HG03103 (cell line): ENCODE measurements around the gene ROBO2.
A peak's percentile ranks its signal among the peaks of the same experiment; 100 is the strongest.

ENCODE experiments used
- ATAC-seq: cut with Tn5 transposase; IDR thresholded peaks from one replicate; pipeline ENCODE4 v1.9.1; 2021; ENCODE audit warnings: low read depth; ENCODE audit not compliant: unreplicated experiment

ROBO2 gene

GRCh38 chr3:77248420-77248819, 208.5 kb downstream of the ROBO2 start:
- ATAC-seq: no peak

- ATAC-seq: no peak
Measured at GRCh38 chr3:77251136-77251535, 211.2 kb downstream of the ROBO2 start.

GRCh38 chr3:77254967-77255831, 215.3 kb downstream of the ROBO2 start:
- ATAC-seq: peak; percentile 77

- no peak for ATAC-seq
Measured at GRCh38 chr3:77256584-77257503, 216.9 kb downstream of the ROBO2 start.

GRCh38 chr3:77259694-77260093, 219.8 kb downstream of the ROBO2 start:
- no peak for ATAC-seq

GRCh38 chr3:77262361-77262760, 222.5 kb downstream of the ROBO2 start:
- no peak for ATAC-seq

DNA sequence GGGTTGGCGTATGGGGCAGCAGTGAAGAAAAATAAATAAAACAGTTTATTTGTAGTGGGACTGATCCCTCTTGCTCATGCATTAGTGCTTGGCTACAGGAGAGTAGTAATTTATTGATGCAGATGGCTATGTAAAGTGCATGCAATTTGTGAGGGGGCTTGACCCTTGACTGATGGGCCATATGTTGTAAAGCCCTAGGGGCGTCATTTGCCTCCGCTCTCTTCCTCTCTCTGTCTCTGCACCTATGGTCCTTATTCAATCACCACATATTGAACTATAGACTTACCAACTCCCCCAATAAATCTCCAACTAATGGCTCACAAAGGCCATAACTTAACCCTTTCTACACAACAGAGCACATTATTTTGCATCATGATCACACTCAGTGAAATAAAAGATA, 227.7 kb downstream of the ROBO2 start:
- no peak for ATAC-seq

DNA sequence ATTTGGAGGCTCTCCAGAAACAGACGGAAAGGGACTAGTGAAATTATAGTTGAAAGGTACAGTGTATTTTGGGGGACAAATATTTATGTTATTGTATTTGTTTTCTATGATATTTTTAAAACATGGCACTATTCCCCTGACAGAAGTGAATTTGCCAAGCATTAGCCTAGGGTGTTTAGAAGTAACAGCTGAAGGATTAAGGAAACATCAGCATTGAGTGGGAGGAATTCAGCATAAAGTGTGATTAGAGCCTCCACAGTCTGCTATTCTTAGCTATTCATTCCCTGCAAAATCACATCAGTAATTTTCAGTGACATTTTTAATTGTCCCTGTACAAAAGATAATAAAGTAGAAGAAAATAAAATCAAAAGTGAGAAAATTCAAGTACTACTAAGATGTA, 231.4 kb downstream of the ROBO2 start:
- no peak for ATAC-seq

GRCh38 chr3:77271711-77272110, 231.8 kb downstream of the ROBO2 start:
- no peak for ATAC-seq

DNA sequence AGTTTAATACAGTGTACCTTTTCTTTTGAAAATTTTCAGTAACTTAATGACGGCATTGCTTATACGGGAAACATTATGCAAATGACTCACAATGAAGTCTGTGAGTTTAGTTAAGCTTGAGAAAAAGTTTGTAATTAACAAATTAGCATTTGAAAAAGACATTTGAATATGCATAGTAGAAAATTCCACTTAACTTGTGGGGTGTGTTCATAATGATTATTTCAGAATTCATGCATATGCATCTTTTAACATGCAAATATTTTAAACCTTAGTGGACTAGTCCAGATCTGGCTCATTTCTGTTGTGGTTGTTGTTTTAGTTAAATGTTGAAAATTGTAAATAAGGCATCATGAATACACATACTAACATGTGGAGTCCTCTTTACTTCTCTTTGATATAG, 239.4 kb downstream of the ROBO2 start:
- ATAC-seq: no peak

DNA sequence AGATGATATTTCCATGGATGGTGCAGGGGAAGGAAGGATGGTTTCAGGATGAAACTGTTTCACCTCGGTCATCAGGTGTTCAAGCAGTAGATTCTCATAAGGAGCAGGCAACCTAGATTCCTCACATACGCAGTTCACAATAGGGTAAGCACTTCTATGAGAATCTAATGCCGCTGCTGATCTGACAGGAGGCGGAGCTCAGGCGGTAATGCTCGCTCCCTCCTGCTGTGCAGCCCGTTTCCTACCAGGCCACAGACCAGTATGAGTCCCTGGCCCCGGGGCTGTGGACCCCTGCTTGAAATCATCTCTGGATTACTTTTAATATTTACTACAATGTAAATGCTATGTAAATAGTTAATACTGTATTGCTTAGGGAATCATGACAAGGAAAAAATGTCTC, 241.8 kb downstream of the ROBO2 start:
- ATAC-seq: no peak

GRCh38 chr3:77283108-77283507, 243.2 kb downstream of the ROBO2 start:
- no peak for ATAC-seq

DNA sequence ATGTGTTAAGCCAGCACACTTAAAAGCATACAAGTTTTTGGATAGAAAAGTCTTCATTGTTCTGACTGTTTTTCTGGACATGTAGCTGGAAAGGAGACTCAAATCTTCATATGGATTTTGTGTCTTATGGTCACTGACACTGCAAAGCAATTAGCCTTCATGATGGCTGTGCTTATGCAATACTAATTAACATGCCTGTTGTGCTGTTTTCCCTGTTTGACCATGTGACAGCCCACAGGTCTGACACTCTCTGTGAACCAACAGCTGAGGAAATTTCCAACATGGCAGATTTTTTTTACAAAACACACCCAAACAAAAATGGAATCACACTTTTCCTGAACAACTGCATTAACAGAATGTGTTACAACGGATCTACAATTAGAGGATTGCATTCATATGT, 248.4 kb downstream of the ROBO2 start:
- ATAC-seq: no peak

GRCh38 chr3:77296527-77296926, 256.6 kb downstream of the ROBO2 start:
- no peak for ATAC-seq

DNA sequence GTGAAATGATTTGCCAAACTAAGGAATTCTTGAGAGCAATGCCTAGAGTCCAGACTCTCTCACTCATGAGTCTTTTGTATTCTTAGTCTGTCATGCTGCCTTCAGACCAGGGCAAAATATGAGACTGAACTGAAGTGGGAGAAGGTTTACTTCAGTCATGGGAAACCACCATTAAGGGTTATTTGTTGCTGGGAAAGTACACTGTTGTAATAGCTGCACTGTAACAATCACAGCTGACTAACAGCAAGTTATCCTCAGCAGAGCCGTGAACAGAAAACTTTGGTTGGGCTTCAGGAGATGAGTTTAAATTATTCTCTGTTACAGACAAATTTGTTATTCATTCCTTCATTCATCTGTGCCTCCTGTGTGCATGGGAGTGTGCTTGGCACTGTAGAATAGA, 258.5 kb downstream of the ROBO2 start:
- no peak for ATAC-seq

- no peak for ATAC-seq
Measured at GRCh38 chr3:77303955-77304699, 264.2 kb downstream of the ROBO2 start.

GRCh38 chr3:77304700-77305021, 264.8 kb downstream of the ROBO2 start:
- no peak for ATAC-seq

DNA sequence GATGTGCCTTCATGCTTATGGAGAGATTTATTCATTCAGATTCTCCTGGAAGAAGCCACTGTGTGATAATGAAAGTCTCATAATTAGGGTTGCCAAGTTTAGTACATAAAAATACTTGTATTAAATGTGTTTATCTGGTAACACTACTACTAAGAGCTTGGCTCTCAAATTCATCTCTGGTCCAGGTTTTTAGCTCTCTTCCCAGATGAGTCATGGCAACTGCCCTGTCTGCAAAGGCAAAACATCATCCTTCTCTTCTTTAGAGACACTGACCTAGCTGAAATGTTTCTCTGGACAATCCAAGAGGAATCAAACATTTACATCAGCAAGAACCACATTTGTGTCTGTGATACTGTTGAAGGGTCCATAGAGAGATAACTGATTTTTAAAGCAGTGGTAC, 269.6 kb downstream of the ROBO2 start:
- ATAC-seq: no peak

DNA sequence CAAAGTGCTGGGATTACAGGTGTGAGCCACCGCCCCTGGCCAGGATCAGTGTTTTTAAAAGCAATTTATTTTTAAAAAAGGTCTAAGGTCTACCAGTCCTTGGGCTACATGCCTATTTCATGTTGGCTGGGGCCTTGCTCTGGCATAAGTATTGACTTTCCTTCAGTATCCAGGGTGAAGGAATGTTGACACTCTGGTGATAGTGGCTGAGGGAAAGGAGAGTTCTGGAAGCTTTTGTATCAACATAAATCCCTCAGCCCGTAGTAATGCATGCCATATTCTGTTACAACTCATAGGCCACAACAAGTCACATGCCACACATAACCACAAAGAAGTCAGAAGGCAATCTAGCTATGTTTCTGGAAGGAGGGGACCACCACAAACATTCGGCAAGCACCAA, 273.9 kb downstream of the ROBO2 start:
- ATAC-seq: no peak

DNA sequence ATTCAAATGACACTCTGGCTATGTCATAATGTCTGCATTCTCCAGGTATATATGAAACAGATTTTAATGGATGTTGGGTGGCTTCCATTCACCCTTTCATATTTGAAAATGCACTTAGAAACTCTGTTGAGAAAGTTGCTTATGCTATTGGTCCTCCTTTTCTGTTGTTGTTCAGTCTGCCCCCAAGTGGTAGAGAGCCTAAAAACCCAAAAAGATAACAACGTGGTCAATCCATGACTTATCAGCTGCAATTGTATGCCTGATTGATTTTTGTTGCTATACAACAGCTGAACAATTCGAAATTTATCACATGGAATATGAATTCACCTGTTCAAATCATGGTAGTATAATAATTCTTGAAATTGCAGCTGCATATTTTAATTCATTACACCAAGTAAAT, 279.8 kb downstream of the ROBO2 start:
- ATAC-seq: no peak

DNA sequence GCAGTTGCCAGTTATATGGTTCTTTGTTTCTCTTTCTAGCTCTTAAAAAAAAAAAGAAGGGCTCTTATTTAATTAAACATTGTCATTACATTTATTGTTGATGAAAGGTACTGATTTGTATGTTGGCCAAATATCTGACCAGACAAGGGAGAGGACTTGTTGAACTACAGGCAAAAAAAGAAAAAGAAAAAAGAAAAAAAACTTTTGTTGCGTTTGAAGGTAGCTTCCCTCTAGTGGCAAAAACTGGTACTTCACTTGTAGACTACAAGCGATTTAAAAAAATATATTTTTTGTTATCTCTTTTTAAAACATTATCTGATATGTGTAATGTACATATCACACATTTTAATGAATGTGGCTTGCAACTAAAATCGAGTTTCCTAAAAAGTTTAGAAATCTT, 280.6 kb downstream of the ROBO2 start:
- no peak for ATAC-seq
